ENCODE results near the gene CERS3. TPM values are rescaled to one million over a fixed set of nuclear protein-coding genes. Genes with fewer than 3 reads are reported as not detected.

The CERS3 gene
- polyA plus RNA-seq, 3 donors: 0.04 TPM; not detected in 2

DNA sequence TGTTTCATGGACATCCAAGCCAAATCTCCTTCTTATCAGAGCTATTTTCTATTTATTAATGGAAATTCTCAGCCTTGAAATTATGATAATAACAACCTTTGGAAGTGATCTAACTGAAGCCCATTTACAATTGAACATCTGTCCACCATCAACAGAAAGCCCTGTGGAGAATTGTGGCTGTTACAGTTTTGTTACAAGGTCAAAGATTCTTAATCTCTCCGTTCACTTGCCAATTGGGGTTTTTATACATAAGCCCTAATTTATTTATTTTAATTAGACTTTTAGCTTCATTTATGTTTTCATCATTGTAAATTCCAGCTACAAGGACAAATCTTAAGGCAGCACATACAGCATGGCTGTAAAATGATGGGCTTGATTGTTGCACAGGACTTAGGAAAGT lies 3.3 kb downstream of the CERS3 start:
- no peaks in the 10 kb centered on the region for H4K20me1 ChIP-seq (ENCODE audit: insufficient read depth, low read length)
- H3K27me3 ChIP-seq (ENCODE audit: control insufficient read depth in 2 of 2, insufficient read depth in 2 of 2, low read length in 2 of 2): peaks cover 0 to 3% of the 10 kb centered on the region in 2 donors
- no peaks in the 10 kb centered on the region for H3K36me3 ChIP-seq (replicated peaks in 1 of 2; ENCODE audit: control insufficient read depth in 1 of 2, insufficient read depth in 2 of 2, low read length in 2 of 2)
- Mint-ChIP-seq H3K4me1 (peaks cover 21% of the 10 kb centered on the region), H3K27me3 (ENCODE audit: low read depth in 3 of 3) (peaks cover 3 to 5% (median 5%) of the 10 kb centered on the region in 3 donors), H3K36me3 (peaks cover 2 to 8% of the 10 kb centered on the region in 2 donors), H3K9me3 (peaks cover 0 to 7% (median 4%) of the 10 kb centered on the region in 7 donors), H3K27ac (no peak overlapping the region), H3K4me3 (no peak overlapping the region)
- WGBS (ENCODE audit: insufficient coverage): no CpG with 5 or more reads among the region's 1 CpG
- no peak overlapping the region for H3K4me3 ChIP-seq (replicated peaks in 1 of 3; ENCODE audit: low read depth in 2 of 3, low read length in 3 of 3)
- H3K4me1 ChIP-seq (ENCODE audit: control insufficient read depth in 1 of 2, insufficient read depth in 2 of 2, low read length in 2 of 2): peaks cover 20 to 25% of the 10 kb centered on the region in 2 donors
- intact Hi-C loops (cut with micrococcal nuclease): no loop called here
- DNase-seq: no peak
- no peaks in the 10 kb centered on the region for H3K79me2 ChIP-seq (ENCODE audit: insufficient read depth, low read length)
- no peak overlapping the region for H2AFZ ChIP-seq (ENCODE audit: insufficient read depth, low read depth, low read length, poor library complexity, severe bottlenecking)
- TF ChIP-seq, protein P1, sequence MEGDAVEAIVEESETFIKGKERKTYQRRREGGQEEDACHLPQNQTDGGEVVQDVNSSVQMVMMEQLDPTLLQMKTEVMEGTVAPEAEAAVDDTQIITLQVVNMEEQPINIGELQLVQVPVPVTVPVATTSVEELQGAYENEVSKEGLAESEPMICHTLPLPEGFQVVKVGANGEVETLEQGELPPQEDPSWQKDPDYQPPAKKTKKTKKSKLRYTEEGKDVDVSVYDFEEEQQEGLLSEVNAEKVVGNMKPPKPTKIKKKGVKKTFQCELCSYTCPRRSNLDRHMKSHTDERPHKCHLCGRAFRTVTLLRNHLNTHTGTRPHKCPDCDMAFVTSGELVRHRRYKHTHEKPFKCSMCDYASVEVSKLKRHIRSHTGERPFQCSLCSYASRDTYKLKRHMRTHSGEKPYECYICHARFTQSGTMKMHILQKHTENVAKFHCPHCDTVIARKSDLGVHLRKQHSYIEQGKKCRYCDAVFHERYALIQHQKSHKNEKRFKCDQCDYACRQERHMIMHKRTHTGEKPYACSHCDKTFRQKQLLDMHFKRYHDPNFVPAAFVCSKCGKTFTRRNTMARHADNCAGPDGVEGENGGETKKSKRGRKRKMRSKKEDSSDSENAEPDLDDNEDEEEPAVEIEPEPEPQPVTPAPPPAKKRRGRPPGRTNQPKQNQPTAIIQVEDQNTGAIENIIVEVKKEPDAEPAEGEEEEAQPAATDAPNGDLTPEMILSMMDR (IDR thresholded peaks at IDR 0.05): no peak
- no peak overlapping the region for H3K4me2 ChIP-seq (replicated peaks; ENCODE audit: extremely low read depth, low read length, poor library complexity, severe bottlenecking)
- H3K27ac ChIP-seq (ENCODE audit: low read depth in 1 of 2, low read length in 2 of 2): no peak overlapping the region
- no peak overlapping the region for H3K9ac ChIP-seq (ENCODE audit: insufficient read depth, low read length, poor library complexity, severe bottlenecking)
- H3K9me3 ChIP-seq (replicated peaks in 1 of 2; ENCODE audit: control insufficient read depth in 1 of 2, insufficient read depth in 1 of 2, low read length in 2 of 2): no peaks in the 10 kb centered on the region

DNA sequence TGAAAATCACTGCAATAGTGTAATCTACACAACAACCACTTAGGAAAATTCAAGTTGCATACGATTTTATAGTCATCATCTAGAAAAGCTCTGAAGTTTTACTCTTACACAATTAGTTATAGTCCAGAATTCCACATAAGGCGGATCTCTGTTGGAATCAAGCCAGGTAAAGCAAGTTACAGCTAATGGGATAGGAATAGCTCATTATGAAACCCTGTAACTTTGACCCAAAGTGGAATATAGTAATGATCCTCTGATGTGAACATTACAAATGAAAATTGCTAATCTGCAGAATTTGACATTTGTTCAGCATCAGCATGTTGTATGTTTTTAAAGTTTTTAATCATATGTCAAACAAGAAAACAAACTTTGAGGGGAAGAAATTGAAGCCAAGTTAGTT lies 4.4 kb downstream of the CERS3 start:
- no peaks in the 10 kb centered on the region for H3K36me3 ChIP-seq (replicated peaks in 1 of 2; ENCODE audit: control insufficient read depth in 1 of 2, insufficient read depth in 2 of 2, low read length in 2 of 2)
- H3K4me3 ChIP-seq (replicated peaks in 1 of 3; ENCODE audit: low read depth in 2 of 3, low read length in 3 of 3): no peak overlapping the region
- DNase-seq: no peak
- intact Hi-C loops (cut with micrococcal nuclease): no loop called here
- no CpG with 5 or more reads among the region's 2 CpGs for WGBS (ENCODE audit: insufficient coverage)
- no peak overlapping the region for H2AFZ ChIP-seq (ENCODE audit: insufficient read depth, low read depth, low read length, poor library complexity, severe bottlenecking)
- no peaks in the 10 kb centered on the region for H4K20me1 ChIP-seq (ENCODE audit: insufficient read depth, low read length)
- Mint-ChIP-seq H3K4me3 (no peak overlapping the region), H3K27me3 (ENCODE audit: low read depth in 3 of 3) (peaks cover 0 to 1% (median 0%) of the 10 kb centered on the region in 3 donors), H3K36me3 (peaks cover 2 to 8% of the 10 kb centered on the region in 2 donors), H3K9me3 (peaks cover 0 to 7% (median 4%) of the 10 kb centered on the region in 7 donors), H3K27ac (no peak overlapping the region), H3K4me1 (peaks cover 32% of the 10 kb centered on the region)
- H3K9ac ChIP-seq (ENCODE audit: insufficient read depth, low read length, poor library complexity, severe bottlenecking): no peak overlapping the region
- H3K27ac ChIP-seq (ENCODE audit: low read depth in 1 of 2, low read length in 2 of 2): no peak overlapping the region
- H3K4me1 ChIP-seq (ENCODE audit: control insufficient read depth in 1 of 2, insufficient read depth in 2 of 2, low read length in 2 of 2): peaks cover 32 to 36% of the 10 kb centered on the region in 2 donors
- H3K27me3 ChIP-seq (ENCODE audit: control insufficient read depth in 2 of 2, insufficient read depth in 2 of 2, low read length in 2 of 2): peaks cover 0 to 3% of the 10 kb centered on the region in 2 donors
- no peaks in the 10 kb centered on the region for H3K9me3 ChIP-seq (replicated peaks in 1 of 2; ENCODE audit: control insufficient read depth in 1 of 2, insufficient read depth in 1 of 2, low read length in 2 of 2)
- TF ChIP-seq, protein P1 (IDR thresholded peaks at IDR 0.05): no peak
- H3K79me2 ChIP-seq (ENCODE audit: insufficient read depth, low read length): no peaks in the 10 kb centered on the region
- H3K4me2 ChIP-seq (replicated peaks; ENCODE audit: extremely low read depth, low read length, poor library complexity, severe bottlenecking): no peak overlapping the region
